ENCODE results near the gene FLRT1.

DNA sequence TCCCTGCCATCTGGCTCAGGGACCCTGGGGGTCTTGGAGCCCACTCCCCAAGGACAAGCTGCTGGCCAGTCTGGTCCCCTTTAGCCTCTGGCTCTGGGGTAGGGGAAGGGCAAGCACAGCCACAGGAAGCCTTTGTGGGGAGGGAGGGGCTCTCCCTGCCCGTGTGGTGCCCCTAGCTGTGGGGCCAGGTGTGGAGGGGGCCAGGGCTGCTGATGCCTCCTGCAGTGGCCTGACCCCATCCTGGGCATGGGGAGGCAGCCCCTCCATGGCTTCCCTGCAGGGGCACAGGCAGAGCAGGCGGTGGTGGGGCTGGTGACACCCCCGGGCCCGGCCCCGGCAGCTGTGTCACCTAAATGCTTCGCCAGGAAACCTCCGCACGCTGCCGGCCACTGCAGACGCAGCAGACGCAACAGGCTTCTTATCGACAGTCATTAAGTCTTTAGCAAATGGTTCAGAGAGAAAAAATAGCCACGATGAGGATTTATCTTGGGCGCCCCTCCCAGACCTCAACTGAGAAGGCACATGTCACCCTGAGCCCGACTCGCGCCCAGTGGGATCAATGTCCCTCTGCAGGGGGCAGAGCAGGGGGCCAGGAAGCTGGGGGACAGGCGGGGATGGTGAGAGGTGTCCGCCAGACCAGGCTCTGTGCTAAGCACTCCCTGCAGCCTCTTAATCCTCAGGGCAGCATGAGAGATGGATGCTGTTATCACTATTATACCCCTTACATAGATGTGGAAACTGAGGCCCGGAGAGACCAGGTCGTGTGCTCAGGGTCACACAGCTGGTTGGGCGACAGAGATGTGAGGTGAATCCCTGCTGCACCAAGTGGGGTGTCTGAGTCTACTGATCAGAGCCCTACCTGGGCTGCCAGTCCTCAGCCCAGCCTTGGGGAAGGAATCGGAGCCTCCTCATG is 33.9 kb downstream of the FLRT1 start:
- no peak for TF ChIP-seq EZH2 (IDR thresholded peaks at IDR 0.05; ENCODE audit: borderline replicate concordance, insufficient read depth, low read length, poor library complexity, severe bottlenecking)
- TF ChIP-seq, protein P1, sequence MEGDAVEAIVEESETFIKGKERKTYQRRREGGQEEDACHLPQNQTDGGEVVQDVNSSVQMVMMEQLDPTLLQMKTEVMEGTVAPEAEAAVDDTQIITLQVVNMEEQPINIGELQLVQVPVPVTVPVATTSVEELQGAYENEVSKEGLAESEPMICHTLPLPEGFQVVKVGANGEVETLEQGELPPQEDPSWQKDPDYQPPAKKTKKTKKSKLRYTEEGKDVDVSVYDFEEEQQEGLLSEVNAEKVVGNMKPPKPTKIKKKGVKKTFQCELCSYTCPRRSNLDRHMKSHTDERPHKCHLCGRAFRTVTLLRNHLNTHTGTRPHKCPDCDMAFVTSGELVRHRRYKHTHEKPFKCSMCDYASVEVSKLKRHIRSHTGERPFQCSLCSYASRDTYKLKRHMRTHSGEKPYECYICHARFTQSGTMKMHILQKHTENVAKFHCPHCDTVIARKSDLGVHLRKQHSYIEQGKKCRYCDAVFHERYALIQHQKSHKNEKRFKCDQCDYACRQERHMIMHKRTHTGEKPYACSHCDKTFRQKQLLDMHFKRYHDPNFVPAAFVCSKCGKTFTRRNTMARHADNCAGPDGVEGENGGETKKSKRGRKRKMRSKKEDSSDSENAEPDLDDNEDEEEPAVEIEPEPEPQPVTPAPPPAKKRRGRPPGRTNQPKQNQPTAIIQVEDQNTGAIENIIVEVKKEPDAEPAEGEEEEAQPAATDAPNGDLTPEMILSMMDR (IDR thresholded peaks at IDR 0.05; ENCODE audit: poor library complexity, severe bottlenecking): no peak
- no peak for TF ChIP-seq POLR2AphosphoS5 (IDR thresholded peaks at IDR 0.05)
- no peak for TF ChIP-seq MXI1 (conservative IDR thresholded peaks at IDR 0.05; ENCODE audit: poor library complexity, severe bottlenecking)
- no peak for TF ChIP-seq EP300 (conservative IDR thresholded peaks at IDR 0.05; ENCODE audit: poor library complexity, severe bottlenecking)
- TF ChIP-seq, protein P2, sequence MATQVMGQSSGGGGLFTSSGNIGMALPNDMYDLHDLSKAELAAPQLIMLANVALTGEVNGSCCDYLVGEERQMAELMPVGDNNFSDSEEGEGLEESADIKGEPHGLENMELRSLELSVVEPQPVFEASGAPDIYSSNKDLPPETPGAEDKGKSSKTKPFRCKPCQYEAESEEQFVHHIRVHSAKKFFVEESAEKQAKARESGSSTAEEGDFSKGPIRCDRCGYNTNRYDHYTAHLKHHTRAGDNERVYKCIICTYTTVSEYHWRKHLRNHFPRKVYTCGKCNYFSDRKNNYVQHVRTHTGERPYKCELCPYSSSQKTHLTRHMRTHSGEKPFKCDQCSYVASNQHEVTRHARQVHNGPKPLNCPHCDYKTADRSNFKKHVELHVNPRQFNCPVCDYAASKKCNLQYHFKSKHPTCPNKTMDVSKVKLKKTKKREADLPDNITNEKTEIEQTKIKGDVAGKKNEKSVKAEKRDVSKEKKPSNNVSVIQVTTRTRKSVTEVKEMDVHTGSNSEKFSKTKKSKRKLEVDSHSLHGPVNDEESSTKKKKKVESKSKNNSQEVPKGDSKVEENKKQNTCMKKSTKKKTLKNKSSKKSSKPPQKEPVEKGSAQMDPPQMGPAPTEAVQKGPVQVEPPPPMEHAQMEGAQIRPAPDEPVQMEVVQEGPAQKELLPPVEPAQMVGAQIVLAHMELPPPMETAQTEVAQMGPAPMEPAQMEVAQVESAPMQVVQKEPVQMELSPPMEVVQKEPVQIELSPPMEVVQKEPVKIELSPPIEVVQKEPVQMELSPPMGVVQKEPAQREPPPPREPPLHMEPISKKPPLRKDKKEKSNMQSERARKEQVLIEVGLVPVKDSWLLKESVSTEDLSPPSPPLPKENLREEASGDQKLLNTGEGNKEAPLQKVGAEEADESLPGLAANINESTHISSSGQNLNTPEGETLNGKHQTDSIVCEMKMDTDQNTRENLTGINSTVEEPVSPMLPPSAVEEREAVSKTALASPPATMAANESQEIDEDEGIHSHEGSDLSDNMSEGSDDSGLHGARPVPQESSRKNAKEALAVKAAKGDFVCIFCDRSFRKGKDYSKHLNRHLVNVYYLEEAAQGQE (IDR thresholded peaks at IDR 0.05; ENCODE audit: borderline replicate concordance): no peak
- no peak for TF ChIP-seq SMC3 (conservative IDR thresholded peaks at IDR 0.05; ENCODE audit: poor library complexity)
- no peak for TF ChIP-seq RAD21 (conservative IDR thresholded peaks at IDR 0.05)
- TF ChIP-seq TAF1 (IDR thresholded peaks at IDR 0.05; ENCODE audit: low read depth): no peak

All from neural cell (in vitro differentiated cells).